NCI-H345 (cell line): ENCODE data around the gene LPCAT2.
"Not testable (repeated sequence)": the region's sequence is repeated elsewhere in the genome, so short reads cannot be mapped to it uniquely, and the experiment has no call there.

Experiments used
- DNase-seq: peaks from one replicate; lab custom pipeline; 2025; lab: John Stamatoyannopoulos, UW

Gene LPCAT2

DNA sequence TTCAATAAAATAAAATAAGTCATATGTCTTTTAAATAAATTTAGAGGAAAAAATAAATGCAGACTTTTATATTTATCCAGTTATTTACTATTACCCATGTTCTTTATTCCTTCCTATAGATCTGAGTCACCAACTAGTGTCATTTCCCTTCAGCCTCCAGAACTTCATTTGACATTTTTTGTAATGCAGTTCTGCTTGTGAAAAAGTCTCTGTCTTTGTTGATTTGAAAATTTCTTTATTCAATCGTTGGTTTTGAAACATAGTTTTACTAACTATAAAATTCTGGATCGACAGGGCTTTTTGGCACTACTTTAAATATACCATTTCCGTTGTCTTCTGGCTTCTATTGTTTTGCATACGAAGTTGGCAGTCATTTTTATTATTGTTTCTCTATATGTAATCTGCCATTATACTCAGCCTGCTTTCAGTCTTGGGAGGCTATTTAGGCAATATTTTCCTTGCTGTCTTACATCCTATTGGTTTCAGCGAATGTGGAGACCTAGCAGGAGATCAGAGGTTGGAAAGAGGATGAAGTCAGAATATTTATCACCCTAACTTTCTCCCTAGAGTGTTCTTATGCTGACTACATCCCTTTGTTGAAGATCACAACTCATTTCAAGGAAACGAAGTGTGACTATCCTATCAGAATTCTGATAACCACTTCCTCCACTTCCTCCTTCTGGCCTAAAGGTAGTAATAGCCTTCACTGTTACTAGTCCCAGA lies 104.9 kb downstream of the LPCAT2 start:
- no peak for DNase-seq

DNA sequence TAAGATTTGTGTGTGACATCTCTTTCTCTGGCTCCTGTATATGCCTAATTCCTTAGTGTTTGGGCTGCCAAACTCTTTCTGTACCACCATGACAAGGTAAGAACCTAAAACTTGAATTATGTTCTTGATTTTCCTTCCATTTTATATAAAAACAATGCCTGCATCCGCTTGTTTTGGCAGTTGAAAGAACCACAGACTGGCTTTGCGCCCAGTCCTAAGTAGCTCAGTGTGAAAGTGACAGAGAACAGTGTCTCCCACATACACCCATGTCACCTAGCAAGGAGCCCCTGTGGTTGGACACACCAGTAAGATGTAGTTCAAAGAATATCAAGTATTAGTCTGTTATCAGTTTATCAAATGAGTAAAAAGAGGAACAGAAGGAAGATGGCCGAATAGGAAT lies 106.2 kb downstream of the LPCAT2 start:
- no peak for DNase-seq

DNA sequence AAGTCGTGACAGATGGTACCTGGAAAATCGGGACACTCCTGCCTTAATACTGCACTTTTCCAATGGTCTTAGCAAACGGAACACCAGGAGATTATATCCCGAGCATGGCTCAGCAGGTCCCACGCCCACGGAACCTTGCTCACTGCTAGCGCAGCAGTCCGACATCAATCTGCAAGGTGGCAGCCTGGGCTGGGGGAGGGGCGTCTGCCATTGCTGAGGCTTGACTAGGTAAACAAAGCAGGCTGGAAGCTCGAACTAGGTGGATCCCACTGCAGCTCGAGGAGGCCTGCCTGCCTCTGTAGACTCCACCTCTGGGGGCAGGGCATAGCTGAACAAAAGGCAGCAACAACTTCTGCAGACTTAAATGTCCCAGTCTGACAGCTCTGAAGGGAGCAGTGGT lies 106.8 kb downstream of the LPCAT2 start:
- not testable (repeated sequence) for DNase-seq

DNA sequence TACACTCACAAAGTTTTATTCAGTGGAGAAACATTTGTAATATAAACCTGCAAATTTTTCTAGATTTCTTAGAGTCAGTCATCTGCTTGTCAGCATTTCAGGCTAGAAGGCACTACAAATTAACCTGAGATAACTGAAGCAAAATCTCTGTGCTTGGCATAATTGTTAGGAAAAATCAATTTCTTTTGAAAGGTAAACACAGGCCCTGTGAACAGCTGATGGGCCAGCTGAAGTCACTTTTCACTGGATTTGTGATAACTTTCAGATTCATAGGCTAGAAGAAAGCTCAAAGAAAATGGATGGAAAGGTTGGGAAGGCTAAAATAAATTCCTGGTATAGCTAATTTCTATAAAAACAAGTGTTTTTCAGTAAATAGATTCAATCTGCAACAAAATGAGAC lies 112.9 kb downstream of the LPCAT2 start:
- DNase-seq = no peak

DNA sequence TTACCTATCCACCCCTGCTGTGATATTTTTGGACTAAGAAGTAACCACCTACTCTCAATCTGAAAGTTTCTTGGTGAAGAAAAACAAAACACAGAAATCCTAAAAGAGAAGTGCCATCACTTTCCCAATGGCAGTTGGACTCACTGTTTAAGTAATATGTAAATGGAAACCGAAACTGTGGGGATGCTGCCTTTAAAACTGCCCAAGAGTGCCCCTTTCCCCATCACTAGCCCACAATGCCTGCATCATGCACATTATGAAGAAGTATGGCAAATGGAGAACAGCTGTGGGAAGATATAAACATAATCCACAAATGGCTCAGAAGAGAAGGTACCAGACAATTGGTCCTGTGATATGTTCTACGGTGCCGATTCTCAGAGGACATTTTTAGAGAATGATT lies 113.4 kb downstream of the LPCAT2 start:
- no peak for DNase-seq

DNA sequence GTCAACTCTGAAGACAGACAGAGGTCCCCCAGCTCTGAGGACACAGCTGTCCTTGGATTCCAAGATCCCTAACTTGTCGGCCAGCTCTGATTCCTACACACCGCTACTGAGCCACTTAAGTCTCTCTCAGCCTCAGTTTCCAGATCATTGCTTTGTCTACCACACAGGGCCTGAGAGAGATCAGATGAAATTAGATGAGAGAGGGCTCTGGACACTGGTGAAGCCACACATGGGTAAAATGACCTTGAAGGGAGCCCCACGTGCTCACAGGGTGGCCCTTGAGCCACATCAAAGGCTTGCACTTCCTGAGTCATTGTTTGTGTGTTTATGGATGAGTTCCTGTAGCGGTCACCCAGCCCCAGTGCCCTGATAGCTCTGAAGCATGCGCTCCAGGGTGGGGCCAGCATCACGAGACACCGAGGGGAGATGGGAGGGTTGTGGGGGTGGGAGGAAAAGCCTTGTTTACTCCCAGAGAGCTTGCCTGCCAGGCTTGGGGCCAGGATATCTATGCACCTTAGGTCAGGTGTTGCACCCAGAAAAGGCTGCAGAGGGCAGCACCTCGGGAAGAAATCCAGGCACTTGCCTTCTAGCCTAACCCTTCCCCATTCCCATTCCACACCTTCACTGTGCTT lies 114.2 kb downstream of the LPCAT2 start:
- DNase-seq = no peak

DNA sequence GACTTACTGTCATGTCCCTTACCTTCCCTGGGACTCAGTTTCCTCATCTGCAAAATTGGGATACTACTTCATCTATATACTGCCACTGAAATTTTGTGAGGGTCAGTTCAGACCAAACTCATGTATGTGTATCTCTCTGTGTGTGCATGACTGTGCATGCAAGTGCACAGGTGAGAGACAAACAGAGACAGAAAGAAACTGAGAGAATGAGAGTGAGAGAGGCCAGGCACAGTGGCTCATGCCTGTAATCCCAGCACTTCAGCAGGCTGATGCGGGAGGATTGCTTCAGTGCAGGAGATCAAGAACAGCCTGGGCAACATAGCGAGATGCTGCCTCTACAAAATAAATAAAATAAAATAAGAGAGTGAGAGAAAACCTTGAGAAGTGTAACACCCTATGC lies 114.8 kb downstream of the LPCAT2 start:
- no peak for DNase-seq

DNA sequence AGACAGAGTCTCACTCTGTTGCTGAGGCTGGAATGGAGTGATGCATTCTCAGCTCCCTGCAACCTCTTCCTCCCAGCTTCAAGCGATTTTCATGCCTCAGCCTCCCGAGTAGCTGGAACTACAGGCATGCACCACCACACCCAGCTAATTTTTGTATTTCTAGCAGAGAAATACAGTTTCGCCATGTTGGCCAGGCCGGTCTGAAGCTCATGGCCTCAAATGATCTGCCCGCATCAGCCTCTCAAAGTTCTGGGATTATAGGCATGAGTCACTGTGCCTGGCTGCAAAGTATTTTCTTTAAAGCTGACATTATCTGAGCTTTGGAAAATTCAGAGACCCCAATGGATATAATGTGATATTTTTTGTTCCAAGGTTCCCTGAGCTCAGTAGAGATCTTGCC lies 115.8 kb downstream of the LPCAT2 start:
- no peak for DNase-seq

DNA sequence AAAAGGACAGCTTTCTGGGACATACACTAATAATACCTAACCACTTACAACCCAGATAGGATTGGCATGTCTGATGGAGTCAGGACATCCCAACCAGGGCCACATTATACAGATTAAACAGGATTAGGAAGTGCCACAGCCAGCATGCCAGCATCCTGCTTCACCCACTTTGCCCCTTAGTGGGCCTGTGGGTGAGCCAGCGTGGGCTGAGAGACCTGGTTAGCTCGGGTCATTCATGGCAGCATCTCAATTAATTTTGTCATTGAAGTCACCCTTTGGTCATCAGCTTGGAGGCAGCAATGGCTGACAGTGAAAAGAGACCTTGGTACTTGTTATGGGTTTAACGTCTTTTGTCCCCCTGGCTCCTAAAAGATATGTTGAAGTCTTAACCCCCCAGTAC lies 117.0 kb downstream of the LPCAT2 start:
- DNase-seq = no peak

DNA sequence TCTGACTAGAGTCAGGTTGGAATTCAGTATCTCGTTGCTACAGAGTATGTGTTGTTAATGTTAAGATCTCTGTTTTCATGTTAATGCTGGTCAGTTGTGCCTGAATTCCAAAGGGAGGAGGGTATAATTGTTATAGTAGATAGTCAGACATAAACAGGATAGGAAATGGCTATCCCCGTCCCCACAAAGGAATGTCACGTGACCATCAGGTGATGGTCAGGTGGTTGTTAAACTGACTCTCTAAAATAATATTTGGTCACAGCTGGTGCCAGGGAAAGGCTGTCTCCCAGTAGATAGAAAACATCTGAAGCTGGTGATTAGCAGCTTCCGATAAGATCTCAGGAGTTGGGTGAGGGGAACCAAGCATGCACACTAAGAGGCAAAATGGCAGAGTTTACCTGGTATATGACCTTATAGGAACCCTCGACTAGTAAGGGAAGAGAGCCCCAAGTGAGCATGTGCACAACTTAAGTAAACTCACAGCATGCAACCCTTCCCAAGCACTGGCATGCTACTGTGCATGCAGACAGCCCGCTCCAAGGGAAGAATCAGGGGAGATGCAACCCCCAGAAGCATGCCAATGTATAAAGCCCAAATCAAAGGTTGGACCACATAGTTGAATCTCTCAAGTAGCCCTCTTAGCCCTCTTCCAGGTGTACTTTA lies 119.6 kb downstream of the LPCAT2 start:
- no peak for DNase-seq

DNA sequence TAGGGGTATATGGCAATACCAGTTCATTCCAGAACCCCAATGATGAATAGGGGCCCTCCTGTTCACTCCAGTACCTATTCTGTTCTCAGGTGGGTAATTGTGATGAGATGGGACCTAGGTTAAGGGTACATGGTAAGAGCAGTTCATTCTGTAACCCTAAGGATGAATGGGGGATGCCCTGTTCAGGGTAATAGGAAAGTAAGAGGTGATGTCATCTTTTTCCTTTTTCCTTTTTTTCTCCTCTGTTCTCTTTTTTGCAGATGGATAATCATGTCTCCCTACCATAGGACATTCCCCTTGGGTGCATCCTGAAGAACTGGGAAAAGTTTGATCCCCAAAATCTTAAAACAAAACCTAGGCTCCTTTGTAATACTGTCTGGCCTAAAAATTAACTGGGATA lies 121.9 kb downstream of the LPCAT2 start:
- DNase-seq = no peak

DNA sequence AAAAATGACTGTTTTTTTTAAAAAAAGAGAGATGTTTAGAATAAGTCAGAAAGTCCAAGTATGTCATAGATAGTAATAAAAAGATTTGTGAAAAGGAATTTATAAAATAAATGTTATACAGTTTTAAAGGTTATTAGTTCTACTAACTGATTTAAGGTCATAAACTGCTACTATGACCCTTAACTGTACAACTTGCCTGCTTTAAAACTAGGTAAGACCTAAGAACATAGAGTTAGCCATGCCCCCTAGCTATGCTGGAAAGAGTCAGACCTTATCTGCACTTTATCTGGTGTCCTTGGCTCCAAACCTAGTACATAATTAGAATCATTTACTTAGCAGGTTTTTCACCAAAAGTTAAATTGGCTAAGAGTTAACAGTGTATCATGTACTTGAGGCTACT lies 123.4 kb downstream of the LPCAT2 start:
- DNase-seq = no peak

DNA sequence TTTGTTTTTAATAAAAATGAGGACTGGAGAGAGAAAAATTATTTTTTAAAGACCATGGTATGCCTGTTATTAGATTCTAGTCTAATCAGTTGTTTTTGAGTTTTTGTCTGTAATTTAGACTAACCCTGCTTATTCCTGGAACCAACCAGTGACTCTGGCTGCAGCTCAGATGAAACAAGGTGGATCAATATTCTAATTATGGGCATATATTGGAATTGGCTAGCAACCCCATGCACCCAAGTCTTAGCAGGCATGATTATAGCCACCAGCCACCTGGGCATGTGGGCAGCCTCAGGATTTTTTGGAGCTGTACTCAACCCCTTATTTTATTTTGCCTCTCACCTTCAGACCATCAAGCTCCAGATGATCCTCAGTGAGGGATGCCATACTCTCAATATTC lies 125.3 kb downstream of the LPCAT2 start:
- no peak for DNase-seq
